NCI-H748 (cell line): Measurements from ENCODE around the gene GCNT2.
"Not testable (repeated sequence)": the region's sequence is repeated elsewhere in the genome, so short reads cannot be mapped to it uniquely, and the experiment has no call there.

Source experiments
- DNase-seq: peaks from one replicate; lab custom pipeline; 2025; ENCODE audit not compliant: unreplicated experiment; lab: John Stamatoyannopoulos, UW

The GCNT2 gene

DNA sequence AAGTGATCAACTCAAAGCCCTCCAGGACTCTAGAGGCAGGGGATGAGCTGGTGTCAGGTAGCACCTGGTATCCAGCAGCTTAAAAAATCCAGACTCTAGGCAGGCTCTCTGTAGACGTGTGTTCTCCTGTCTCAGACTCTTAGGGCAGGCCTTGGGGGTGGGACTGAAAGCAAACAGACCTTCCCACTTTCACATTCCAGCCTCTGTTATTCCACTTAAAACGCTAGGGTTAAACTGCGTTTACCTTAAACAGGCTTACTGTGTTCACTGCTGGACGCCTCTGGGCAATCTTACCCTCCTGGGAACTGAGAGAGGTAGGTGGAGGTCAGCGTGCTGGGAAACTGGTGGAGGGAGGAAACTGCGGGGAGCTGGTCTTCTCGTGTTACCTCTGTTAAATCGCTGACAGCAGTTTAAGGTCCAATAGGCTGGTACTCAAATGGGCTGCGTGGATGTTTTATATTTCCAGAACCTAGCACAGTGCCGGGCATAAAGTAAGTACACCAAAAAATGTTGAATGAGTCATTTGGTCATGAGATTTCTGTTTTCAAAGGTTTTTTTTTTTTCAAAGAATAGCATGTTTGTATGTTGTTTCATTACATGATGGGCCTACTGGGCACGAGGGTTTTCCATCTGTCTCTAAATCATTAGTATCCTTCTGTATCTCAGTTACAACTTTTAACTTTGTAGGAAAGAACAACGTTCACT is at the start of gene GCNT2:
Gene GCNT2, plus strand, starts transcription at position 248 of the 705 bp plus-strand sequence. CDS start 7,561 bp downstream, outside the sequence.
- DNase-seq: peak; percentile 67

GRCh38 chr6:10472634-10473033 is 48.5 kb upstream of the GCNT2 start:
- no peak for DNase-seq

DNA sequence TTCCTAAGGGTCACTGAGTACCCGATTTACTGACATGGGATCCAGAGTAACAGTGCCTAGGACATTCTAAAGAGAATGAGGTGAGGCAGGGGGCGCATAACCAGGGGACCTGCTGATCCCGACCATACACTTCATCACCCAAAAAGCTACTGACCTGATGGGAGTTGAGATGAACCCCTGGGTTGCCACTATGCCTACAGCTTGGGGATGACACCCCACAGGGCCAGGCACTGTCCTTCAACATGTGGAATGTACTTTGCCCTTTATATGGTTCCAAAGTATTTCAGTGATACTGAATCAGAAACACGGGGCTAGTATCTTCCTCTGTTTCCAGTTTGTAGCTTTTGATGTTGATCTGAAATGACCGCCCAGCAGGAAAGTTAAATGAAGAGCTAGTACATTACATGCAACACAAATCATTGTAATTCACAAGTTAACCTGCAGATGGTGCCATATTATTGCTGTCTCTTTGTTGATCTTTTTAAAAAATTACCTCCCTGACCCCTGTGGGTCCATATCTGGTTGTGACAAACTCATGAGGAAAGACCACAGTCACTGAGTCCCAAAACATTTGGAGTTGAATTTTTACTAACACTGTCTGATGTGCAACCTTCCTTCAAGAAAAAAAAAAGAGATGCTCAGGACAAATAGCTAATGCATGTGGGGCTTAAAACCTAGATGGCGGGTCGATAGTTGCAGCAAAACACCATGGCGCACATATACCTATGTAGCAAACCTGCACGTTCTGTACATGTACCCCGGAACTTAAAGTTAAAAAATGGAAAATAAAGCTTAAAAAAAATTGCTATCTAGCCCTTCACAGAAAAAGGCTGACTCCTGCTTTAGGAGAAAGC is 42.7 kb upstream of the GCNT2 start:
- DNase-seq: peak; percentile 72

- DNase-seq: no peak
Measured at GRCh38 chr6:10479939-10480700, 41.0 kb upstream of the GCNT2 start.

DNA sequence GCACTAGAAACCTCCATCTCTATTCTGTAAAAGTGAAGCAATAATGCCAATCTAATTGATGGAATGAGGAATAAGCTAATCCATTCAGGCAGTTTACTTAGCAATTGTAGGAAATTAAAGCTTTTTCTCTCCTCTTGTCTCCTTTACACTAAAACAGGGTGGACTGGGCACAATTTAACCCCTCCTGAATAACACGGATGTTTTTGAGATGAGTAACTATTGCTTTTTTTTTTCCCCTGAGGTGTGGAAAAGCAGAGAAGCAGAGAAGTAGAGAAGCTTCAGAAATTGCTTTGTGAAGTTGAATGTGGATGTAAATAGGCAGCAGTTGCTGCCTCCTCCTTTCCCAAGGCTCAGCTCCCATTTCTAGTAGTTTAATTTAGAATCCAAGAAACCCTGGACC is 40.0 kb upstream of the GCNT2 start:
- no peak for DNase-seq

GRCh38 chr6:10482636-10483257 is 38.4 kb upstream of the GCNT2 start:
- DNase-seq: no peak

DNA sequence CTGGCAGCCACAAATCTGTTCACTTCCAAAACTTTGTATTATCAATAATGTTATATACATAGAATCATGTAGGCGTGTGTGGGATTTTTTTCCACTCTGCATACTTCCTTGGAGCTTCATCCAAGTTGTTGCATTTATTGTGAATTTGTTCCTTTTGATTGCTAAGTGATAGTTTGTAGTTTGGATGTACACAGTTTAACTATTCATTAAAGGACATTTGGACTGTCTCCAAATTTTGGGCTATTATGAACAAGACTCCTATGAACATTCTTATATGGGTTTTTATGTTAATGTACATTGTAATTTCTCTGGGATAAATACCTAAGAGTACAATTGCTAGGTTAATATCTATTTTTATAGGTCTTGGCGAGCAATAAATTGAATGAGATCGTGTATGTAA is 36.2 kb upstream of the GCNT2 start:
- DNase-seq: no peak

DNA sequence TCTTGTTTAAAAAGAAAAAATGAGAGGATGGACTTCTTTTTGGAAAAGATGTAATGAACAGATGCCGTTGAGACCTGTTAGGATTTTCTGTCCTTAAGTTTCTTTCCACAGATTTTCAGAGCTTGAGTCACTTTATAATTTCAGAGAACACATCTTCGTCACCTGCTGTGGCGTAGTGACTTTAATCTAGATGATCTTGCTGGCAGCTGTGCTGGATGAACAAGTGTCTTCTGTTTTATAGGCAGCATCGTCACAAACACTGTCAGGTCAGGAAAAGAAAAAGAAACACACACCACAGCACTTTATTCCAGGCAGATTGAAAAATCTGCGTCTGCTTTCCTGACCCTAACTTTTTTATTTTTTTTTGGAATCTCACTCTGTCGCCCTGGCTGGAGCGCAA is 35.7 kb upstream of the GCNT2 start:
- no peak for DNase-seq

- no peak for DNase-seq
Measured at GRCh38 chr6:10486215-10486614, 34.9 kb upstream of the GCNT2 start.

DNA sequence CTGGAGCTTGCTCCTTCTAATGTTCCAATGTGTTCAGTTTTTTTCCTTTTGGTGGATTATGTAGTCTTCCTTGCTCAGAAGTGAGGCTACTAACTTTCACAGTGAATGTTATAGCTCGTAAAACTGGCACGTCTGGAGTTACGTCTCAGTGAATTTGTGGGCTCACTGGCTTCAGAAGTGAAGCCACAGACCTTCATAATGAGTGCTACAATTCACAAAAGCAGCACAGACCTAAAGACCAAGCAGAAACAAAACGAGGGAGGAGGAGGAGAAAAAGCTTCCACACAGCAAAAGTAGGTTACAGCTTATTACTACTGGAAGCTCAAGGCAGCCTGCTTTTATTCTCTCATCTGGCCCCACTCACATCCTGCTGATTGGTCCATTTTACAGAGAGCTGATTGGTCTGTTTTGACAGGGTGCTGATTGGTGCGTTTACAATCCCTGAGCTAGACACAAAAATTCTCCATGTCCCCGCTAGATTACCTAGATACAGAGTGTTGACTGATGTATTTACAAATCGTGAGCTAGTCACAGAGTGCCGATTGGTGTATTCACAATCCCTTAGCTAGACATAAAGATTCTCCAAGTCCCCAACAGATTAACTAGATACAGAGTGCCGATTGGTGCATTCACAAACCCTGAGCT is 34.1 kb upstream of the GCNT2 start:
- DNase-seq: not testable (repeated sequence)

- no peak for DNase-seq
Measured at GRCh38 chr6:10487668-10488327, 33.4 kb upstream of the GCNT2 start.

- DNase-seq: no peak
Measured at GRCh38 chr6:10491463-10491862, 29.7 kb upstream of the GCNT2 start.

GRCh38 chr6:10491905-10492304 is 29.2 kb upstream of the GCNT2 start:
- DNase-seq: not testable (repeated sequence)

GRCh38 chr6:10495029-10495428 is 26.1 kb upstream of the GCNT2 start:
- DNase-seq: no peak

DNA sequence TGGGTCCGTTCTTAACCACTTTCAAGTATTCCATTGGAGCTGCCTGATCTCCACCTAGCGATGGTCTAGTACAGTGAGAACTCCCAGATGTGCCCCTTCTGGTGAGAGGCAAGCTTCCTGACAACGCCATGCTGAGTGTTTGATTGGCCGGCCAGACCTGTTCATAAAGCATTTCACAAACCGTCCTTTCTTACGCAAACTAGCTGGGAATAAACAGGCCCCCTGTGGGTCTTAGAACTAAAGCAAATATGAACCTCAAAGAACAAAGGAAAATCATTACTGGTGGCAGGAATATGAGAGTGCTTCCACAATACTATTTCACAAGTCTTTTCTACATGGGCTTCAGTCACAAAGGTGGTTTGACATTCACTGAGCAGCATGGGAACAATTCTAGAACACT is 15.6 kb upstream of the GCNT2 start:
- peak; percentile 96 for DNase-seq

DNA sequence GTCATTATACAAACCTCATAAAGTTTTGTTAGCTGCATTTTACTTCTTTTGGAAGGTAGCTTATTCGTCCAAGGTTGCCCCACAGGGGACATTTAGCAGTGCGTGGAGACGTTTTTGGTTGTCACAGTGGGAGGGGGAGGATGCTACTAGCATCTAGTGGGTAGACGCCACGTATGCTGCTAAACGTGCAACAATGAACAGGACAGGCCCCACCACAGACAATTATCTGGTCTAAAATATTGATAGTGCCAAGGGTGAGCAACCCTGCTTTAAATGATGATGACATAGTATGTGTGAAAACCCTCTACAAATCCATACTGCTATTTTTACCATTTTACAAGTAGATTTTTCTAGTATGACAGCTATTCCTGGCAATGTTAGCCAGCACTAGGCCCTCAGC is 13.9 kb upstream of the GCNT2 start:
- no peak for DNase-seq

DNA sequence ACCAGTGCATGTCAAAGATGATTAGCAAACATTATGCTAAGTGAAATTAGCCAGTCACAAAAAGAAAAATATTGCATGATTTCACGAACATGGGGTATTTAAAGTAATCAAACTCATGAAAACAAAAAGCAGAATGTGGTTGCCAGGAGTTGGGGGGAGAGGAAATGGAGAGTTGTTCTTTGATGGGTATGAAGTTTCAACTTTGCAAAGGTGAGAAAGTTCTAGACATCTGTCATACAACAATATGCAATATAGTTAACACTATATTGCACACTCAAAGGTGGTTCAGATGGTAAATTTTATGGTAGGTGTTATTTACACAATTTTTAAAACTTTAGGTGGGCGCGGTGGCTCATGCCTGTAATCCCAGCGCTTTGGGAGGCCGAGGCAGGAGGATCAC is 13.4 kb upstream of the GCNT2 start:
- no peak for DNase-seq

- peak; percentile 87 for DNase-seq
Measured at GRCh38 chr6:10510592-10511367, 10.4 kb upstream of the GCNT2 start.

DNA sequence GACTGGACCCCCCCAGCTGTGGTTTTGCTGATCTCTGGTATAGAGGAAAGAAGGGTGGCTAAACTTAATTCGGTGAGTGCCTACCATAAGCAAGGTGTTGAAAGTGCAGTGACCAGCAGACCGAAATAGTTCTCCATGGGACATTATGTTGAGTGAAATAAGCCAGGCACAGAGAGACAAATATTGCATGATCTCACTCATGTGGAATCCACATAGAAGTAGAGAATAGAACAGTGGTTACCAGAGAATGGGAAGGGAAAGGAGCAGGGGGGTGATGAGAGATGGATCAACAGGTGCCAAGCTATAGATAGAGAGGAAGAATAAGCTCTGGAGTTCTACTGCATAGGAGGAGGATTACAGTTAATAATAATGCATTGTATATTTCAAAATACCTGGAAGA is 9.7 kb upstream of the GCNT2 start:
- no peak for DNase-seq
